Small intestine (tissue), 7 donors: ENCODE results near the gene ITGAE. TPM values are rescaled to one million over a fixed set of nuclear protein-coding genes. Genes with fewer than 3 reads are reported as not detected.

Experiments used
- DNase-seq, 2 donors: peaks; one replicate each; pipeline versions ENCODE4 v3.0.0 to v3.0.0-alpha.2; 2013
- FAIRE-seq: peaks from 2 replicates; lab custom pipeline; 2012; peaks lifted over from hg19 to GRCh38; lab: Jason Lieb, UNC
- H3K27ac ChIP-seq, 3 donors: one replicate each; pipeline ENCODE4 v1.5.1; 2013; ENCODE audit warnings: low read length in 2 of 3, mild to moderate bottlenecking in 2 of 3, control low read depth in 1 of 3, inconsistent platforms in 1 of 3, low read depth in 1 of 3, moderate library complexity in 1 of 3
- H3K27me3 ChIP-seq, 3 donors: one replicate each; pipeline ENCODE4 v1.6.1; 2013; ENCODE audit warnings: low read length in 3 of 3, inconsistent platforms in 1 of 3; ENCODE audit not compliant: control insufficient read depth in 3 of 3, insufficient read depth in 3 of 3
- H3K36me3 ChIP-seq, 3 donors: one replicate each; pipeline ENCODE4 v1.6.1; 2013; ENCODE audit warnings: low read length in 3 of 3, inconsistent platforms in 1 of 3, low read depth in 1 of 3, mild to moderate bottlenecking in 1 of 3, moderate library complexity in 1 of 3; ENCODE audit not compliant: control insufficient read depth in 3 of 3, insufficient read depth in 2 of 3
- H3K4me1 ChIP-seq, 3 donors: one replicate each; pipeline ENCODE4 v1.6.1; 2013; ENCODE audit warnings: low read length in 2 of 3, inconsistent platforms in 1 of 3, low read depth in 1 of 3, mild to moderate bottlenecking in 1 of 3, moderate library complexity in 1 of 3; ENCODE audit not compliant: control insufficient read depth in 3 of 3, insufficient read depth in 2 of 3
- H3K4me3 ChIP-seq, 3 donors: one replicate each; pipeline ENCODE4 v1.5.1; 2013; ENCODE audit warnings: low read length in 3 of 3, control low read depth in 1 of 3, inconsistent platforms in 1 of 3, low read depth in 1 of 3, mild to moderate bottlenecking in 1 of 3, moderate library complexity in 1 of 3
- H3K9me3 ChIP-seq, 2 donors: one replicate each; pipeline ENCODE4 v1.6.1; 2013; ENCODE audit warnings: low read depth in 1 of 2, low read length in 1 of 2; ENCODE audit not compliant: control insufficient read depth in 2 of 2, insufficient read depth in 1 of 2
- WGBS, 3 donors: extraction: QIAGEN DNeasy Blood & Tissue Kit; methylation state at CpG; one replicate each; pipeline ENCODE4 v1.1.7; 2013; 5-methylcytosine and 5-hydroxymethylcytosine counted together
- polyA plus RNA-seq, 4 donors: library from polyadenylated mRNA; stranded (reverse) in 3 of 4; unstranded in 1 of 4; fragments of 200-250 nt in 3 of 4; fragments of 120-200 nt in 1 of 4; gene quantifications; one replicate each; pipeline versions ENCODE4 v1.2.1 to v1.2.3, GENCODE V29; 2013
- donor health status: healthy with polysubstance abuse.
- donor health status: control.
- donor health status: control.
- donor health status: Bipolar disorder and iron deficiency.
- donor health status: healthy.

Gene ITGAE
- polyA plus RNA-seq, 4 donors, result 39.4 to 57.8 (median 45.1) TPM

DNA sequence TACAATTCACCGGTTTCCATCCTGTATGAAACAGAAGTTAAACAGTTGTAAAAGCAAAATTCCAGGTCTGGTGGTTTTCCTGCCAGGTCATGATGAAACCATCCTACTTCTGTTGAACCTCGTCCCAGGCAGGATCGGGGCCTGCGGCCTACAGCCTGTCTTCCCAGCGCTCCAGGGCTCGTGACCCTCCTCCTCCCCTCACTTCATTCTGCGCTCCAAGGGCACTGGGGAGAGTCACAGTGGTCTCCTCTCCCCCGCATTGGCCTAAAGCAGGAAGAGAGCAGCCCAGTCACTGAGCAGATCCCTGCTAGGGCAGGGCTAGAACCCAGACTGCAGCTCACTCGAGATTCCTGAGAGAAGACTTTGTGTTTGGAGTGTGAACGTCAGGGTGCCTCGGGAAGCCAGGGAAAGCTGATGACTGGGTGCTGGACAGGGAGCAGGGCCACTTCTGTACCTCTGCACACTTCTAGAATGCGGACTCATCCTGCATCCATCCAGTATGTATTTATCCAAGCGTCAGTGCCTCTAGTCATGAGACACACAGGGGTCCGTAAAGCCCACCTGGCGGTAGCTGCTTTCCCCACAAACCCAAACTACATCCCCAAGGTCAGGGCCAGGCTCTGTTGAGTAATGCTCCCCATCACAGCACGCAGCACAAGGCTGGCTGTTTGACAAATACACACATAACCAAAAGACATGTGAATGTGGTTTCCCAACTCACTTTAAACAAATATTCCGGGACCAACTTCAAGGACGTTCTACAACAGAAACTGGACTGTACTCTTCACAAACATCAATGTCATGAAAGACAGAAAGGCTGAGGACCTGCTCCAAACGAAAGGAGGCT, 1.7 kb upstream of the ITGAE start:
- 71 to 79% (median 78%) methylated on average over 19 of the region's 19 CpGs for WGBS, 3 donors
- Histone ChIP-seq H3K9me3 (no peaks in the 10 kb centered on the region), H3K4me1 (peaks cover 0 to 17% (median 0%) of the 10 kb centered on the region in 3 donors), H3K27me3 (no peaks in the 10 kb centered on the region), H3K4me3 (no peak overlapping the region), H3K36me3 (peaks cover 0 to 32% (median 0%) of the 10 kb centered on the region in 3 donors), H3K27ac (peak overlapping the region in 1 of 3 donors; percentile 74)
- FAIRE-seq (no peak), DNase-seq (no peak)

DNA sequence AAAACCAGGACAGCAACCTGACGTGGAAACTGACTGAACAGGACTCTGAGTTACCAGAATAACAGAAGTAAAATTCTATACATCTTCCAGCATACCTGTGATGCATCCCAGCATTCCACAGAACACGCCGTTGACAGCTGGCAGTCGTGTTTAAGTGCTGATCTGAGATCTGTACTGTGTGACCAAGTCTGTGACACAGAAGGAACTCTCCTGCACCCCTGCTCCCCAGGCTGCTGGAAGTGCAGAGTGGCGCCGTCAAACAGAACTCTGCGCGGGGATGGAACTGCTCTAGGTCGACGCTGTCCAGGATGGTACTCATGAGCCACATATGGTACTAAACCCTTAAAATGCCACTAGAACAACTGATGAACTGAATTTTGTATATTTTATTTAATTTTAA, 804 bp upstream of the ITGAE start:
- Histone ChIP-seq H3K4me3 (no peak overlapping the region), H3K4me1 (peaks cover 0 to 17% (median 0%) of the 10 kb centered on the region in 3 donors), H3K27me3 (no peaks in the 10 kb centered on the region), H3K36me3 (peaks cover 0 to 26% (median 0%) of the 10 kb centered on the region in 3 donors), H3K9me3 (no peaks in the 10 kb centered on the region), H3K27ac (no peak overlapping the region)
- WGBS, 3 donors, result 92% methylated on average over 10 of the region's 10 CpGs
- no peak for DNase-seq
- no peak for FAIRE-seq

DNA sequence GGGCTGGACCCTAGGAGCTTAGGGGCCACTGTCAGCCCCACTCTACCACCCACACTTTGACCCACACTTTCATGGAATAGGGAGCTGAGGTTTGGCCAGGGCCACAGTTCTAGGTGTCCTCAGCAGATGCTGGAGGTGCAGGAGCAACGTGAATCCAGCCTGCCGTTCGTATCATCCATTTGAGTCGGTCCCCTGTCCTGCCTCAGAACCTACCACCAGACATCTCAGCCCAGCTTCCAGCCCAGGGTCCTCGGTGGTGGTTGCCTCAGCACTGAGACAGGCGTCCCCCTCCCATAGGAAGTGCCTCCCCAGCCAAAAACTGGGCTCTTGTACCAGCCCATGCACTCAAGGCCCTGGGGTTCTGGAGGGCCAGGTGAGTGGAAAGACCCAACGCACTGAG, 359 bp upstream of the ITGAE start:
- Histone ChIP-seq H3K27ac (no peak overlapping the region), H3K27me3 (no peaks in the 10 kb centered on the region), H3K4me1 (peaks cover 0 to 17% (median 0%) of the 10 kb centered on the region in 3 donors), H3K36me3 (peaks cover 0 to 26% (median 0%) of the 10 kb centered on the region in 3 donors), H3K9me3 (no peaks in the 10 kb centered on the region), H3K4me3 (no peak overlapping the region)
- 78 to 91% (median 87%) methylated on average over 5 to 7 of the region's 7 CpGs for WGBS, 3 donors
- no peak for DNase-seq
- FAIRE-seq, result no peak

- WGBS, 3 donors, result 68 to 84% (median 82%) methylated on average over 12 of the region's 12 CpGs
- DNase-seq, result no peak
- Histone ChIP-seq H3K36me3 (peaks cover 0 to 19% (median 0%) of the 10 kb centered on the region in 3 donors), H3K27me3 (no peaks in the 10 kb centered on the region), H3K4me3 (peak overlapping the region in 1 of 3 donors; percentile 53), H3K9me3 (no peaks in the 10 kb centered on the region), H3K27ac (peak overlapping the region in 2 of 3 donors; percentile 26 to 37), H3K4me1 (peaks cover 0 to 12% (median 0%) of the 10 kb centered on the region in 3 donors)
- FAIRE-seq, result no peak
These were observed 1.6 kb downstream of the ITGAE start for GRCh38 chr17:3799181-3799945.

- peaks cover 0 to 11% (median 0%) of the 10 kb centered on the region in 3 donors for H3K4me1 ChIP-seq
- H3K4me3 ChIP-seq, result peak overlapping the region in 1 of 3 donors; percentile 53
- WGBS, 3 donors, result 70 to 84% (median 72%) methylated on average over 15 of the region's 15 CpGs
- H3K36me3 ChIP-seq, result peaks cover 0 to 19% (median 0%) of the 10 kb centered on the region in 3 donors
- H3K27me3 ChIP-seq, result no peaks in the 10 kb centered on the region
- H3K9me3 ChIP-seq, result no peaks in the 10 kb centered on the region
- FAIRE-seq (no peak), DNase-seq (no peak)
- peak overlapping the region in 2 of 3 donors; percentile 26 to 38 for H3K27ac ChIP-seq
These were observed 2.5 kb downstream of the ITGAE start for GRCh38 chr17:3798273-3799180.

DNA sequence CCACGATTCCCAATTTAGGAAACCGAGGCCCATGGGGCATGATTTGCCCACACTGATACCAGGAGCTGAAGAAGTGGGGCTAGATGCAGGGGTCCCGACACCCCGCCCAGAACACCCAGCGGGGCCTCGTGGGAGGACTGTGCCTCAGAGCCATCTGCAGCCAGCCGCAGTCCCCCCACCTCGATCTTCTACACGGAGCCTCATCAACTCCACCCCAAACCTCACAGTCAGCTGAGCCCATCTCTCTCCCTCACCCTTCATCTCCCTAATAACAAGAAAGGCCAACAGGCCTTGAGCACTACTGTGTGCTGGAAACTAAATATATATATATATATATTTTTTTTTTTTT, 4.2 kb downstream of the ITGAE start:
- Histone ChIP-seq H3K4me3 (no peak overlapping the region), H3K9me3 (no peaks in the 10 kb centered on the region), H3K27ac (no peak overlapping the region), H3K27me3 (no peaks in the 10 kb centered on the region), H3K4me1 (peaks cover 0 to 11% (median 0%) of the 10 kb centered on the region in 3 donors), H3K36me3 (peaks cover 0 to 11% (median 0%) of the 10 kb centered on the region in 3 donors)
- 78 to 95% (median 79%) methylated on average over 9 of the region's 9 CpGs for WGBS, 3 donors
- peak in 1 of 2 donors; percentile 47 for DNase-seq
- FAIRE-seq, result no peak

GRCh38 chr17:3796110-3796821, 4.7 kb downstream of the ITGAE start:
- DNase-seq, result peak; percentile 30 to 74
- H3K9me3 ChIP-seq, result no peaks in the 10 kb centered on the region
- H3K4me3 ChIP-seq, result no peak overlapping the region
- 70 to 85% (median 71%) methylated on average over 16 to 17 of the region's 17 CpGs for WGBS, 3 donors
- no peak overlapping the region for H3K27ac ChIP-seq
- peaks cover 0 to 11% (median 0%) of the 10 kb centered on the region in 3 donors for H3K4me1 ChIP-seq
- no peaks in the 10 kb centered on the region for H3K27me3 ChIP-seq
- no peak for FAIRE-seq
- H3K36me3 ChIP-seq, result peaks cover 0 to 5% (median 0%) of the 10 kb centered on the region in 3 donors
